ENCODE data around the gene LZTR1. TPM values are rescaled to one million over a fixed set of nuclear protein-coding genes. Genes with fewer than 3 reads are reported as not detected.
"Not testable (repeated sequence)": the region's sequence is repeated elsewhere in the genome, so short reads cannot be mapped to it uniquely, and the experiment has no call there.

The LZTR1 gene
- total RNA-seq, 1 experiment from 2014 or later = 37.2 TPM

DNA sequence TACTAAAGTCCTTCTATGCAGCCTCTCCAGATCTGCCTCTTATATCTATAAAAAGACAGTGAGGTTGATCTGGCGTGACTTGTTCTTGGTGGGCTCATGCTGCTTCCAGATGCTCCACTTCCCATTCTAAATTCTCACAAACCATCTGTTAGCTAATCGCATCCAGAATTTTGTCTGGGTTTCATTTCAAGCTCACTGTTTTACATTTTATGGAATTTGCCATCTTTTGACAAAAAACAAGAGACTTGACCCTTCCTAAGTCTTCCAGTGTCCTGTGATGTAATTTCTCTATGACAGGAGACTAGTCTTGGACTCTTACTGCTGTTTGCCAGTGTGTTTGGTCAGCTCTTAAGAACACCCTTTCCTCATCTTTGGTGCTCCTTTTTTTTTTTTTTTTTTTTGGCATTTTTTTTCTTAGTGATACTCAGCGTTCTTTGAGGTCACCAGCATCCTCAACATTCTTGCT, 41.9 kb upstream of the LZTR1 start:
- H3K36me3 ChIP-seq (ENCODE audit: control insufficient read depth, insufficient read depth, low read length) = no peaks in the 10 kb centered on the region
- H3K9me3 Mint-ChIP-seq (ENCODE audit: unreplicated experiment) = no peaks in the 10 kb centered on the region
- no peaks in the 10 kb centered on the region for H3K27me3 Mint-ChIP-seq (ENCODE audit: insufficient read depth, unreplicated experiment)
- POLR2A ChIA-PET = no interaction called here
- no peak overlapping the region for H3K4me3 ChIP-seq (ENCODE audit: low read depth, low read length)
- H3K9me3 ChIP-seq = no peaks in the 10 kb centered on the region
- BruUV-seq (replicated peaks) = no TSS peak
- H3K4me1 ChIP-seq = peaks cover 22% of the 10 kb centered on the region
- intact Hi-C loops (cut with micrococcal nuclease; ENCODE audit: unreplicated experiment) = no loop called here
- no peak overlapping the region for H3K4me3 Mint-ChIP-seq (ENCODE audit: unreplicated experiment)
- H3K27me3 ChIP-seq (replicated peaks; ENCODE audit: control insufficient read depth, insufficient read depth, low read length) = no peaks in the 10 kb centered on the region
- peaks cover 31% of the 10 kb centered on the region for H3K4me1 Mint-ChIP-seq (ENCODE audit: low read depth, unreplicated experiment)
- TF ChIP-seq, protein P1, sequence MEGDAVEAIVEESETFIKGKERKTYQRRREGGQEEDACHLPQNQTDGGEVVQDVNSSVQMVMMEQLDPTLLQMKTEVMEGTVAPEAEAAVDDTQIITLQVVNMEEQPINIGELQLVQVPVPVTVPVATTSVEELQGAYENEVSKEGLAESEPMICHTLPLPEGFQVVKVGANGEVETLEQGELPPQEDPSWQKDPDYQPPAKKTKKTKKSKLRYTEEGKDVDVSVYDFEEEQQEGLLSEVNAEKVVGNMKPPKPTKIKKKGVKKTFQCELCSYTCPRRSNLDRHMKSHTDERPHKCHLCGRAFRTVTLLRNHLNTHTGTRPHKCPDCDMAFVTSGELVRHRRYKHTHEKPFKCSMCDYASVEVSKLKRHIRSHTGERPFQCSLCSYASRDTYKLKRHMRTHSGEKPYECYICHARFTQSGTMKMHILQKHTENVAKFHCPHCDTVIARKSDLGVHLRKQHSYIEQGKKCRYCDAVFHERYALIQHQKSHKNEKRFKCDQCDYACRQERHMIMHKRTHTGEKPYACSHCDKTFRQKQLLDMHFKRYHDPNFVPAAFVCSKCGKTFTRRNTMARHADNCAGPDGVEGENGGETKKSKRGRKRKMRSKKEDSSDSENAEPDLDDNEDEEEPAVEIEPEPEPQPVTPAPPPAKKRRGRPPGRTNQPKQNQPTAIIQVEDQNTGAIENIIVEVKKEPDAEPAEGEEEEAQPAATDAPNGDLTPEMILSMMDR (IDR thresholded peaks at IDR 0.05; ENCODE audit: insufficient read depth in 1 of 2, low read depth in 1 of 2, low read length in 1 of 2, severe bottlenecking in 1 of 2, unreplicated experiment in 1 of 2) = no peak
- CTCF ChIA-PET = interaction anchor here (0.6 kb wide), 1 partner anchor 55 kb away, joined by 4 read pairs; no protein-coding TSS in a partner anchor
- no peak overlapping the region for H3K27ac Mint-ChIP-seq (ENCODE audit: unreplicated experiment)
- H3K36me3 Mint-ChIP-seq (ENCODE audit: insufficient read depth, unreplicated experiment) = peaks cover 66% of the 10 kb centered on the region
- DNase-seq = no peak

DNA sequence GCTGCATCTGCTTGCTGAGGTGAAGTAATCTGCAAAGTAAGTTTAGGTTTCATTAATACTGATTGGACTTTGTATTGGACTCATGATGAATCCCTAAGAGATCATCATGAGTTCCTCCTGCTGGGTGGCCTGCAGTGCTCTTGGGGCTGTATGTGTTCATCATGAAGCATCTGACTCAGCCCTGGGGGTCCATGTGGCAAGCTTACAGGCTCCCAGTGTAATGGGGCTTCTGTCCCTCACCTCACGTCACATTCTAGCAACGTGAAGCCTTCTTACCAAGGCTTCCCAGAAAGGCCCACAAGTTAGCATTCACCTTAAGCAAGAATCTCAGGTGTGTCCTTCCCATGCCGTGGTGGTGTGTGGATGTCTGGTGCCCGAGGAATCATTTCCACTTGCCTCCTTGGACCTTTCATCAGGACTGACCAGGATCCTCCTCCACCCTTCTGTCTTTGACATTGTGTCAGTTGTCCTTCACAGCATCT, 41.2 kb upstream of the LZTR1 start:
- H3K27me3 Mint-ChIP-seq (ENCODE audit: insufficient read depth, unreplicated experiment) = no peaks in the 10 kb centered on the region
- POLR2A ChIA-PET = no interaction called here
- intact Hi-C loops (cut with micrococcal nuclease; ENCODE audit: unreplicated experiment) = no loop called here
- H3K4me1 ChIP-seq = peaks cover 21% of the 10 kb centered on the region
- no TSS peak for BruUV-seq (replicated peaks)
- no peaks in the 10 kb centered on the region for H3K27me3 ChIP-seq (replicated peaks; ENCODE audit: control insufficient read depth, insufficient read depth, low read length)
- CTCF ChIA-PET = no interaction called here
- H3K36me3 ChIP-seq (ENCODE audit: control insufficient read depth, insufficient read depth, low read length) = no peaks in the 10 kb centered on the region
- no peak overlapping the region for H3K4me3 Mint-ChIP-seq (ENCODE audit: unreplicated experiment)
- TF ChIP-seq, protein P1 (IDR thresholded peaks at IDR 0.05; ENCODE audit: insufficient read depth in 1 of 2, low read depth in 1 of 2, low read length in 1 of 2, severe bottlenecking in 1 of 2, unreplicated experiment in 1 of 2) = no peak
- H3K4me3 ChIP-seq (ENCODE audit: low read depth, low read length) = no peak overlapping the region
- H3K36me3 Mint-ChIP-seq (ENCODE audit: insufficient read depth, unreplicated experiment) = peaks cover 60% of the 10 kb centered on the region
- H3K4me1 Mint-ChIP-seq (ENCODE audit: low read depth, unreplicated experiment) = peaks cover 35% of the 10 kb centered on the region
- no peaks in the 10 kb centered on the region for H3K9me3 ChIP-seq
- no peaks in the 10 kb centered on the region for H3K9me3 Mint-ChIP-seq (ENCODE audit: unreplicated experiment)
- DNase-seq = no peak
- no peak overlapping the region for H3K27ac Mint-ChIP-seq (ENCODE audit: unreplicated experiment)

DNA sequence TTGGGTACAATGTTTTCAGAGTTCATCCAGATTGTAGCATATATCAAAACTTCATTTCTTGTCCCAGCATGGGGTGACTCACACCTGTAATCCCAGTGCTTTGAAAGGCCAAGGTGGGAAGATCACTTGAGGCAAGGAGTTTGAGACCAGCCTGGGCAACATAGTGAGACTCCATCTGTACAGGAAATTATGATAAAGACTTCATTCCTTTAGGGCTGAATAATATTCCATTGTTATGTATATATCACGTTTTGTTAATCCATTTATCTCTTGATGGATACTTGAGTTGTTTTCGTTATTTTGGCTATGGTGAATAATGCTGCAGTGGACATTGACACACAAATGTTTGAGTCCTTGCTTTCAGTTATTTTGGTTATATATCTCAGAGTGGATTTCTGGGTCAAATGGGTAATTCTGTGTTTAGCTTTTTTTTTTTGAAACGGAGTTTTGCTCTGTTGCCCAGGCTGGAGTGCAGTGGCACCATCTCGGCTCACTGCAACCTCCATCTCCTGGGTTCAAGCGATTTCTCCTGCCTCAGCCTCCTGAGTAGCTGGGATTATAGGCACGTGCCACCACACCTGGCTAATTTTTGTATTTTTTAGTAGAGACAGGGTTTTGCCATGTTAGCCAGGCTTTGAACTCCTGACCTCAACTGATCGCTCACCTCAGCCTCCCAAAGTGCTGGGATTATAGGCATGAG, 39.7 kb upstream of the LZTR1 start:
- H3K4me3 ChIP-seq (ENCODE audit: low read depth, low read length); H3K36me3 ChIP-seq (ENCODE audit: control insufficient read depth, insufficient read depth, low read length); POLR2A ChIA-PET; DNase-seq; BruUV-seq (replicated peaks); H3K9me3 Mint-ChIP-seq (ENCODE audit: unreplicated experiment); H3K27me3 Mint-ChIP-seq (ENCODE audit: insufficient read depth, unreplicated experiment); H3K27ac Mint-ChIP-seq (ENCODE audit: unreplicated experiment); H3K4me3 Mint-ChIP-seq (ENCODE audit: unreplicated experiment); H3K27me3 ChIP-seq (replicated peaks; ENCODE audit: control insufficient read depth, insufficient read depth, low read length); H3K9me3 ChIP-seq; intact Hi-C loops (cut with micrococcal nuclease; ENCODE audit: unreplicated experiment); H3K4me1 ChIP-seq: not testable (repeated sequence)
- H3K36me3 Mint-ChIP-seq (ENCODE audit: insufficient read depth, unreplicated experiment) = peaks cover 57% of the 10 kb centered on the region
- H3K4me1 Mint-ChIP-seq (ENCODE audit: low read depth, unreplicated experiment) = peaks cover 29% of the 10 kb centered on the region
- CTCF ChIA-PET = interaction anchor here (0.6 kb wide), 1 partner anchor 122 kb away, joined by 5 read pairs; no protein-coding TSS in a partner anchor

Data from Caco-2 (cell line).